HepG2 (cell line): ENCODE measurements around the gene LRRC74B. TPM values are rescaled to one million over a fixed set of nuclear protein-coding genes. Genes with fewer than 3 reads are reported as not detected.

Source experiments
- FOXA3 ChIP-seq: IDR thresholded peaks from 2 replicates; pipeline ENCODE4 v1.6.1; 2016; ENCODE audit warnings: missing genetic modification reagents, missing compliant biosample characterization
- FOXO1 ChIP-seq: sonication (generic); formaldehyde crosslinking; IDR thresholded peaks from 2 replicates; pipeline ENCODE4 v1.4.0; 2020; ENCODE audit warnings: missing genetic modification reagents
- HNRNPK ChIP-seq: fragments of 200-400 bp; formaldehyde crosslinking; IDR thresholded peaks from 2 replicates; pipeline ENCODE4 v1.6.1; 2018; ENCODE audit warnings: low read length, low read depth, moderate library complexity, mild to moderate bottlenecking; ENCODE audit not compliant: poor library complexity, severe bottlenecking
- JUN ChIP-seq: sonication (generic); formaldehyde crosslinking; IDR thresholded peaks from 2 replicates; pipeline ENCODE4 v1.4.0; 2020; ENCODE audit warnings: mild to moderate bottlenecking, missing genetic modification reagents
- KDM2A ChIP-seq: sonication (generic); formaldehyde crosslinking; IDR thresholded peaks from 2 replicates; pipeline ENCODE4 v1.4.0; 2020; ENCODE audit warnings: low read depth, missing genetic modification reagents, borderline replicate concordance
- KLF9 ChIP-seq: IDR thresholded peaks from 2 replicates; pipeline ENCODE4 v1.6.1; 2016; ENCODE audit warnings: low read depth
- MED8 ChIP-seq: sonication (generic); formaldehyde crosslinking; IDR thresholded peaks from 2 replicates; pipeline ENCODE4 v1.8.1; 2023; ENCODE audit warnings: mild to moderate bottlenecking, missing genetic modification reagents; ENCODE audit not compliant: insufficient replicate concordance
- MZF1 ChIP-seq: sonication (generic); formaldehyde crosslinking; IDR thresholded peaks from 2 replicates; pipeline ENCODE4 v1.8.1; 2023; ENCODE audit warnings: mild to moderate bottlenecking, missing genetic modification reagents, borderline replicate concordance
- POGK ChIP-seq: sonication (generic); formaldehyde crosslinking; conservative IDR thresholded peaks from 2 replicates; pipeline ENCODE4 v1.8.0; 2022; ENCODE audit warnings: mild to moderate bottlenecking, moderate library complexity, missing genetic modification reagents
- REXO4 ChIP-seq: sonication (generic); formaldehyde crosslinking; IDR thresholded peaks from 2 replicates; pipeline ENCODE4 v1.8.0; 2022; ENCODE audit warnings: missing genetic modification reagents, mild to moderate bottlenecking, borderline replicate concordance
- SAP130 ChIP-seq: IDR thresholded peaks from 2 replicates; pipeline ENCODE4 v1.6.1; 2016; ENCODE audit warnings: low read depth
- TEAD2 ChIP-seq: sonication (generic); formaldehyde crosslinking; IDR thresholded peaks from 2 replicates; pipeline ENCODE4 v1.9.0; 2021; ENCODE audit warnings: missing genetic modification reagents
- TEAD3 ChIP-seq: optimal IDR thresholded peaks from 2 replicates; pipeline ENCODE3; 2016; ENCODE audit warnings: borderline replicate concordance
- TERF1 ChIP-seq: sonication (generic); formaldehyde crosslinking; IDR thresholded peaks from 2 replicates; pipeline ENCODE4 v1.8.0; 2022; ENCODE audit warnings: mild to moderate bottlenecking, missing genetic modification reagents, moderate library complexity
- TOE1 ChIP-seq: sonication (generic); formaldehyde crosslinking; IDR thresholded peaks from 2 replicates; pipeline ENCODE4 v1.4.0; 2020; ENCODE audit warnings: mild to moderate bottlenecking, missing genetic modification reagents
- ZFYVE20 ChIP-seq: sonication (generic); formaldehyde crosslinking; IDR thresholded peaks from 2 replicates; pipeline ENCODE4 v1.8.0; 2023; ENCODE audit warnings: low read depth, mild to moderate bottlenecking, moderate library complexity, missing genetic modification reagents, borderline replicate concordance
- ZNF331 ChIP-seq: sonication (generic); formaldehyde crosslinking; IDR thresholded peaks from 2 replicates; pipeline ENCODE4 v1.4.0; 2020; ENCODE audit warnings: missing genetic modification reagents
- ZNF652 ChIP-seq: IDR thresholded peaks from 2 replicates; pipeline ENCODE4 v1.6.1; 2016; ENCODE audit warnings: low read depth, borderline replicate concordance
- ZSCAN21 ChIP-seq: sonication (generic); formaldehyde crosslinking; IDR thresholded peaks from 2 replicates; pipeline ENCODE4 v1.8.0; 2022; ENCODE audit warnings: mild to moderate bottlenecking, missing genetic modification reagents, moderate library complexity, borderline replicate concordance
- polyA plus RNA-seq, 8 experiments: library from polyadenylated mRNA; depleted of rRNA in 3 of 8; stranded (reverse) in 7 of 8; unstranded in 1 of 8; fragments of >200 nt; fragmentation: Illumina TruSeq in 4 of 8; extraction: Trizol in 4 of 8; gene quantifications; 2 replicates each; pipeline versions ENCODE4 v1.2.1 to v1.2.3, GENCODE V29; 2011 to 2016; ENCODE audit warnings: low read depth in 4 of 8, missing spikeins in 1 of 8, mixed read lengths in 1 of 8; ENCODE audit not compliant: insufficient read depth in 1 of 8
- total RNA-seq, 5 experiments: library from RNA; depleted of rRNA; stranded (reverse); fragments of >200 nt; fragmentation: Illumina TruSeq; extraction: Trizol; gene quantifications; 2 replicates each; pipeline ENCODE4 v1.2.3, GENCODE V29; 2016; ENCODE audit warnings: low read depth in 1 of 5
- TF ChIP-seq, protein P1 (sequence below): sonication (generic); formaldehyde crosslinking; IDR thresholded peaks from 2 replicates; pipeline ENCODE4 v1.5.0; 2020; ENCODE audit warnings: mild to moderate bottlenecking, missing genetic modification reagents
- TF ChIP-seq, protein P2 (sequence below), 2 experiments: sonication (generic) in 1 of 2; formaldehyde crosslinking in 1 of 2; IDR thresholded peaks; 2 replicates each; pipeline versions ENCODE4 v1.5.1 to v1.6.1; 2011 to 2020; ENCODE audit warnings: borderline replicate concordance in 1 of 2, low read depth in 1 of 2, low read length in 1 of 2, mild to moderate bottlenecking in 1 of 2, missing genetic modification reagents in 1 of 2, moderate library complexity in 1 of 2

Gene LRRC74B
- total and polyA plus RNA-seq, 2 of the 13 experiments (the other 11 are each of a cell fraction or from before 2014, with no cell fraction given), result not detected

DNA sequence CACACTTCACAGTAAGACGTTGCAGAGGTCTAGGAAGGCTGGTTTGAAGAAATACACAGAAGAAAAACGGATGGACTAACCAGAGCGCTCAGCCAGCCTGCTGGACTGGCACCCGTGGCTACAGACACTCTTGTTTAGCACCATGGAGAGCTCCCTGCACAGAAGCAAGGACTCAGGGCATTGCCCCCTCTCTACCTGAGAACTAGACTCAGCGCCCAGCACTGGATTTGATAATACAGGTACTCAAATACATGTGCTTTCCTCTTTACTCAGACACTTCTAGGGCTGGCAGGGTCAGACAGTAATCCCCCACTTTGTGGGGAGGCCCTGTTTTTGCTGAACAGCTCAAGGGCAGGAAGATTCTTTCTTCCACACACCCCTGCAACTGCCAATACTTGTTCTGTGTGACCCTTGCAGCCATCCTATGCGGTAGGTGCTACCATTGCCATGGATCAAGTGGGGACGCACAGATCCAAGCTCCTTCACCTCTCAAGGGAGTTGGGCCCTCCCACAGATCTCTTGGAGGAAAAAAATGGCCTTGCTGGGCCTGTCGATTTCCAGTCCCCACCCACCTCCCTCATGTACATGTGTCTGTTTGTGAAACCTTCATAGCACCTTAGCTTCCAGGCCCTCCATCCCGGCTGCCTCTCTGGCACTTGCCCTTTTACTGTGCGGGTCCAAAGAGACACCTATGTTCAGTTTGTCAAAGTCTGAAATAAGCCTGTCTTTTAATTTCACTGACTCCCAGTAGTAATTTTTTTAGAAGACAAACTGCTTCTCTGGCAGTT lies 35.9 kb upstream of the LRRC74B start (continued):
- TF ChIP-seq, protein P1, sequence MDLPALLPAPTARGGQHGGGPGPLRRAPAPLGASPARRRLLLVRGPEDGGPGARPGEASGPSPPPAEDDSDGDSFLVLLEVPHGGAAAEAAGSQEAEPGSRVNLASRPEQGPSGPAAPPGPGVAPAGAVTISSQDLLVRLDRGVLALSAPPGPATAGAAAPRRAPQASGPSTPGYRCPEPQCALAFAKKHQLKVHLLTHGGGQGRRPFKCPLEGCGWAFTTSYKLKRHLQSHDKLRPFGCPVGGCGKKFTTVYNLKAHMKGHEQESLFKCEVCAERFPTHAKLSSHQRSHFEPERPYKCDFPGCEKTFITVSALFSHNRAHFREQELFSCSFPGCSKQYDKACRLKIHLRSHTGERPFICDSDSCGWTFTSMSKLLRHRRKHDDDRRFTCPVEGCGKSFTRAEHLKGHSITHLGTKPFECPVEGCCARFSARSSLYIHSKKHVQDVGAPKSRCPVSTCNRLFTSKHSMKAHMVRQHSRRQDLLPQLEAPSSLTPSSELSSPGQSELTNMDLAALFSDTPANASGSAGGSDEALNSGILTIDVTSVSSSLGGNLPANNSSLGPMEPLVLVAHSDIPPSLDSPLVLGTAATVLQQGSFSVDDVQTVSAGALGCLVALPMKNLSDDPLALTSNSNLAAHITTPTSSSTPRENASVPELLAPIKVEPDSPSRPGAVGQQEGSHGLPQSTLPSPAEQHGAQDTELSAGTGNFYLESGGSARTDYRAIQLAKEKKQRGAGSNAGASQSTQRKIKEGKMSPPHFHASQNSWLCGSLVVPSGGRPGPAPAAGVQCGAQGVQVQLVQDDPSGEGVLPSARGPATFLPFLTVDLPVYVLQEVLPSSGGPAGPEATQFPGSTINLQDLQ (CRISPR knock-in tag), result no peak; the same call in 1 of the 2 replicates
- TF ChIP-seq TERF1 (CRISPR knock-in tag) (no peak), ZSCAN21 (CRISPR knock-in tag) (0 out of 2 replicates have a peak, but pooled peaks have one; percentile 60), TEAD3 (CRISPR knock-in tag) (peak; percentile 52), POGK (peak; percentile 67; the same call in 1 of the 2 replicates), JUN (CRISPR knock-in tag) (no peak), KLF9 (CRISPR knock-in tag) (peak; percentile 82; the same call in 1 of the 2 replicates), SAP130 (CRISPR knock-in tag) (peak; percentile 86), ZNF331 (CRISPR knock-in tag) (peak; percentile 92), KDM2A (CRISPR knock-in tag) (peak; percentile 60; the same call in 1 of the 2 replicates), TEAD2 (no peak), ZFYVE20 (CRISPR knock-in tag) (0 out of 2 replicates have a peak, but pooled peaks have one; percentile 49), MZF1 (CRISPR knock-in tag) (no peak), ZNF652 (0 out of 2 replicates have a peak, but pooled peaks have one; percentile 36), FOXA3 (CRISPR knock-in tag) (peak; percentile 58; the same call in 1 of the 2 replicates), MED8 (CRISPR knock-in tag) (no peak), FOXO1 (peak; percentile 52; the same call in 1 of the 2 replicates), HNRNPK (no peak), REXO4 (no peak), TOE1 (CRISPR knock-in tag) (peak; percentile 82; the same call in 1 of the 2 replicates)
- TF ChIP-seq, protein P2, sequence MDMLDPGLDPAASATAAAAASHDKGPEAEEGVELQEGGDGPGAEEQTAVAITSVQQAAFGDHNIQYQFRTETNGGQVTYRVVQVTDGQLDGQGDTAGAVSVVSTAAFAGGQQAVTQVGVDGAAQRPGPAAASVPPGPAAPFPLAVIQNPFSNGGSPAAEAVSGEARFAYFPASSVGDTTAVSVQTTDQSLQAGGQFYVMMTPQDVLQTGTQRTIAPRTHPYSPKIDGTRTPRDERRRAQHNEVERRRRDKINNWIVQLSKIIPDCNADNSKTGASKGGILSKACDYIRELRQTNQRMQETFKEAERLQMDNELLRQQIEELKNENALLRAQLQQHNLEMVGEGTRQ (IDR thresholded peaks at IDR 0.05; ENCODE audit: low read depth, low read length), result no peak
- TF ChIP-seq, protein P2 (CRISPR knock-in tag; IDR thresholded peaks at IDR 0.05; ENCODE audit: borderline replicate concordance), result no peak
